H1 (cell line): ENCODE data around the gene LHFPL6.

ENCODE experiments used
- CEBPB ChIP-seq: IDR thresholded peaks from 2 replicates; pipeline ENCODE4 v1.6.1; 2012; ENCODE audit warnings: low read depth, low read length
- EP300 ChIP-seq, 2 experiments: IDR thresholded peaks; 1 replicate in 1 of 2; 2 replicates in 1 of 2; pipeline ENCODE4 v1.6.1; 2011 to 2012; ENCODE audit warnings: low read depth in 2 of 2, low read length in 2 of 2, mild to moderate bottlenecking in 2 of 2, borderline replicate concordance in 1 of 2, inconsistent platforms in 1 of 2, moderate library complexity in 1 of 2
- EZH2 ChIP-seq: fragments of 200-600 bp; sonication (generic); IDR thresholded peaks from 2 replicates; pipeline ENCODE4 v1.7.1; 2012; ENCODE audit warnings: low read depth, mild to moderate bottlenecking, moderate library complexity, low read length, inconsistent platforms; ENCODE audit not compliant: severe bottlenecking
- GABPA ChIP-seq: IDR thresholded peaks from 2 replicates; pipeline ENCODE4 v1.6.1; 2011; ENCODE audit warnings: mild to moderate bottlenecking, low read length, moderate library complexity, borderline replicate concordance; ENCODE audit not compliant: insufficient read depth
- JUN ChIP-seq: IDR thresholded peaks from 2 replicates; pipeline ENCODE4 v1.6.1; 2011; ENCODE audit warnings: low read depth, mild to moderate bottlenecking, improper control_type of control experiment, low read length
- RBBP5 ChIP-seq: IDR thresholded peaks from 2 replicates; pipeline ENCODE4 v1.7.1; 2012; ENCODE audit warnings: low read depth, mild to moderate bottlenecking, inconsistent platforms, low read length, moderate library complexity, borderline replicate concordance
- RFX5 ChIP-seq: IDR thresholded peaks from 2 replicates; pipeline ENCODE4 v1.6.1; 2011; ENCODE audit warnings: low read depth, low read length, improper control_type of control experiment, borderline replicate concordance
- SP2 ChIP-seq: IDR thresholded peaks from 2 replicates; pipeline ENCODE4 v1.6.1; 2012; ENCODE audit warnings: mild to moderate bottlenecking, low read length, inconsistent platforms
- SUZ12 ChIP-seq: fragments of 200-600 bp; sonication (generic); IDR thresholded peaks from 2 replicates; pipeline ENCODE4 v1.6.1; 2012; ENCODE audit warnings: mild to moderate bottlenecking, inconsistent platforms, low read length, moderate library complexity, mixed read lengths
- TCF12 ChIP-seq: IDR thresholded peaks from 2 replicates; pipeline ENCODE4 v1.6.1; 2011; ENCODE audit warnings: low read depth, mild to moderate bottlenecking, low read length
- TF ChIP-seq, protein P1 (sequence below): IDR thresholded peaks from 2 replicates; pipeline ENCODE4 v1.6.1; 2011; ENCODE audit warnings: low read length, improper control_type of control experiment
- TF ChIP-seq, protein P2 (sequence below), 3 experiments: IDR thresholded peaks; 1 replicate in 2 of 3; 2 replicates in 1 of 3; pipeline versions ENCODE4 v1.5.1 to v1.6.1; 2011; ENCODE audit warnings: low read length in 3 of 3, mild to moderate bottlenecking in 3 of 3, inconsistent platforms in 2 of 3, low read depth in 1 of 3, moderate library complexity in 1 of 3; ENCODE audit not compliant: insufficient read depth in 1 of 3; ENCODE audit errors: control extremely low read depth in 1 of 3

DNA sequence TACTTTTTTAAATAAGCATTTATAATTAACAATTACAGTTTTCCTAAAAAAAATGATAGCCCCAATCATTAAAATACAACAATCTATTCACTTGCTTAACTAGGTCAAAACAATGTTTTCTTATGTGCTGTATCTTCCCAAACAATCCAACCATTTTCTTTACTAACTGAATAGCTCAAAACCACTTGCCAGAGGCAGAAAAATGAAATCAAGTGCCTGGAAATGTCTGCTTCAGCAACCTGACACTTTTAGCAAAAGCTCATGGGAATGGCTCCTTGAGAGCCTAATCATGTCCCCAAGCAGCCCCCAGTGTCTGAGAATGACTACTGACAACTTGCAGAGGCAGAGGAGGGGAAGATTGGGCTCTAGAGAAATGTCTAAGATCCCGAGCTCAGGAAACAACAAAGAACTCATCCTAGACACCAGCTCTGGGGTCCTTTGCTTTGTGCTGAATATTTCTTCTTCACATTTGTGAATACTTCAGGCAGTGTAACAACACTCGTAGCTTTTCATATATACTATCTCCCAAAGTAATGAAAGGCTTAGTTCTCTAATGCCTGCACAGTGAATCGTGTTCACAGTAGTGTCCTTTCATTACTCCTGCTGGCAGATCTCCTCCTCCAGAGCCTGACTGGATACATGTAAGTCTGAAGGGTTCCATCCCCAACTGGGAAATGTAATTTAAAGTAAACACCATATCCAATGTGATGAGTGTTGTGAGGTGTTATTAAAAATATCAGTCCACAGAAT lies 280.0 kb downstream of the LHFPL6 start:
- no peak for TF ChIP-seq RBBP5
- TF ChIP-seq, protein P1, sequence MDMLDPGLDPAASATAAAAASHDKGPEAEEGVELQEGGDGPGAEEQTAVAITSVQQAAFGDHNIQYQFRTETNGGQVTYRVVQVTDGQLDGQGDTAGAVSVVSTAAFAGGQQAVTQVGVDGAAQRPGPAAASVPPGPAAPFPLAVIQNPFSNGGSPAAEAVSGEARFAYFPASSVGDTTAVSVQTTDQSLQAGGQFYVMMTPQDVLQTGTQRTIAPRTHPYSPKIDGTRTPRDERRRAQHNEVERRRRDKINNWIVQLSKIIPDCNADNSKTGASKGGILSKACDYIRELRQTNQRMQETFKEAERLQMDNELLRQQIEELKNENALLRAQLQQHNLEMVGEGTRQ = no peak
- no peak for TF ChIP-seq JUN
- TF ChIP-seq CEBPB = no peak
- TF ChIP-seq RFX5 = no peak
- no peak for TF ChIP-seq EZH2
- TF ChIP-seq TCF12 = no peak
- TF ChIP-seq, protein P2, sequence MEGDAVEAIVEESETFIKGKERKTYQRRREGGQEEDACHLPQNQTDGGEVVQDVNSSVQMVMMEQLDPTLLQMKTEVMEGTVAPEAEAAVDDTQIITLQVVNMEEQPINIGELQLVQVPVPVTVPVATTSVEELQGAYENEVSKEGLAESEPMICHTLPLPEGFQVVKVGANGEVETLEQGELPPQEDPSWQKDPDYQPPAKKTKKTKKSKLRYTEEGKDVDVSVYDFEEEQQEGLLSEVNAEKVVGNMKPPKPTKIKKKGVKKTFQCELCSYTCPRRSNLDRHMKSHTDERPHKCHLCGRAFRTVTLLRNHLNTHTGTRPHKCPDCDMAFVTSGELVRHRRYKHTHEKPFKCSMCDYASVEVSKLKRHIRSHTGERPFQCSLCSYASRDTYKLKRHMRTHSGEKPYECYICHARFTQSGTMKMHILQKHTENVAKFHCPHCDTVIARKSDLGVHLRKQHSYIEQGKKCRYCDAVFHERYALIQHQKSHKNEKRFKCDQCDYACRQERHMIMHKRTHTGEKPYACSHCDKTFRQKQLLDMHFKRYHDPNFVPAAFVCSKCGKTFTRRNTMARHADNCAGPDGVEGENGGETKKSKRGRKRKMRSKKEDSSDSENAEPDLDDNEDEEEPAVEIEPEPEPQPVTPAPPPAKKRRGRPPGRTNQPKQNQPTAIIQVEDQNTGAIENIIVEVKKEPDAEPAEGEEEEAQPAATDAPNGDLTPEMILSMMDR (IDR thresholded peaks at IDR 0.05; ENCODE audit: control extremely low read depth in 1 of 3, insufficient read depth in 1 of 3, low read depth in 1 of 3, low read length in 3 of 3) = no peak
- no peak for TF ChIP-seq EP300 (IDR thresholded peaks at IDR 0.05; ENCODE audit: borderline replicate concordance in 1 of 2, low read depth in 2 of 2, low read length in 2 of 2)
- TF ChIP-seq SUZ12 = no peak
- no peak for TF ChIP-seq SP2
- no peak for TF ChIP-seq GABPA
